Muscle of leg (tissue), 11 donors: ENCODE results near the gene HDAC9. TPM values are rescaled to one million over a fixed set of nuclear protein-coding genes. Genes with fewer than 3 reads are reported as not detected.
A peak's percentile ranks its signal among the peaks of the same experiment; 100 is the strongest.

ENCODE experiments used
- DNase-seq: peaks from one replicate; pipeline ENCODE4 v3.0.0; 2013
- H3K27ac ChIP-seq: one replicate; pipeline ENCODE4 v1.5.1; 2013; ENCODE audit warnings: mild to moderate bottlenecking, low read length, control low read depth
- H3K27me3 ChIP-seq: one replicate; pipeline ENCODE4 v1.6.1; 2013; ENCODE audit warnings: low read length; ENCODE audit not compliant: control insufficient read depth, insufficient read depth
- H3K36me3 ChIP-seq: one replicate; pipeline ENCODE4 v1.6.1; 2013; ENCODE audit warnings: low read length; ENCODE audit not compliant: control insufficient read depth, insufficient read depth
- H3K4me1 ChIP-seq: one replicate; pipeline ENCODE4 v1.6.1; 2013; ENCODE audit warnings: low read length; ENCODE audit not compliant: control insufficient read depth, insufficient read depth
- H3K4me3 ChIP-seq: one replicate; pipeline ENCODE4 v1.5.1; 2013; ENCODE audit warnings: low read length, control low read depth
- H3K9me3 ChIP-seq: replicated peaks from 2 replicates; pipeline ENCODE4 v1.6.1; 2013; ENCODE audit warnings: low read depth, low read length; ENCODE audit not compliant: control insufficient read depth
- WGBS: methylation state at CpG from one replicate; pipeline ENCODE4 v1.1.5; 2013; ENCODE audit warnings: missing lambda C conversion rate; ENCODE audit not compliant: insufficient coverage; 5-methylcytosine and 5-hydroxymethylcytosine counted together
- polyA plus RNA-seq, 8 donors: library from polyadenylated mRNA; unstranded; fragments of 120-200 nt; gene quantifications; one replicate each; pipeline versions ENCODE4 v1.2.1 to v1.2.3, GENCODE V29; 2013; ENCODE audit warnings: inconsistent platforms in 1 of 8, low replicate concordance in 1 of 8; ENCODE audit not compliant: insufficient read length in 8 of 8, insufficient read depth in 1 of 8
- total RNA-seq: library from RNA; stranded (reverse); fragments of 120-200 nt; gene quantifications from one replicate; pipeline ENCODE4 v1.2.4, GENCODE V29; 2013

HDAC9 gene
- total and polyA plus RNA-seq, 9 donors, result 11.9 to 38.2 (median 21.2) TPM

- Histone ChIP-seq H3K9me3 (no peaks in the 10 kb centered on the region), H3K36me3 (no peaks in the 10 kb centered on the region), H3K4me3 (no peak overlapping the region), H3K27me3 (no peaks in the 10 kb centered on the region), H3K4me1 (no peaks in the 10 kb centered on the region), H3K27ac (no peak overlapping the region)
- DNase-seq, result no peak
- WGBS, result no CpG with 5 or more reads among the region's 8 CpGs
Observed at GRCh38 chr7:18552943-18553604, 57.5 kb downstream of the HDAC9 start.

- Histone ChIP-seq H3K9me3 (no peaks in the 10 kb centered on the region), H3K4me1 (no peaks in the 10 kb centered on the region), H3K4me3 (no peak overlapping the region), H3K27ac (no peak overlapping the region), H3K36me3 (no peaks in the 10 kb centered on the region), H3K27me3 (no peaks in the 10 kb centered on the region)
- no peak for DNase-seq
- WGBS, result 0% methylated on average over 1 of the region's 3 CpGs
Observed at GRCh38 chr7:18553605-18554003, 58.1 kb downstream of the HDAC9 start.

GRCh38 chr7:18555120-18555519 lies 59.6 kb downstream of the HDAC9 start:
- peak; percentile 47 for DNase-seq
- Histone ChIP-seq H3K27me3 (no peaks in the 10 kb centered on the region), H3K4me1 (no peaks in the 10 kb centered on the region), H3K4me3 (no peak overlapping the region), H3K27ac (no peak overlapping the region), H3K36me3 (no peaks in the 10 kb centered on the region), H3K9me3 (no peaks in the 10 kb centered on the region)
- WGBS, result no CpG with 5 or more reads among the region's 1 CpG

- H3K36me3 ChIP-seq, result no peaks in the 10 kb centered on the region
- H3K4me1 ChIP-seq, result no peaks in the 10 kb centered on the region
- no peaks in the 10 kb centered on the region for H3K9me3 ChIP-seq
- no peak overlapping the region for H3K4me3 ChIP-seq
- no CpG with 5 or more reads among the region's 1 CpG for WGBS
- H3K27me3 ChIP-seq, result no peaks in the 10 kb centered on the region
- no peak for DNase-seq
- H3K27ac ChIP-seq, result no peak overlapping the region
Observed at GRCh38 chr7:18555968-18556367, 60.4 kb downstream of the HDAC9 start.

GRCh38 chr7:18558503-18558902 lies 63.0 kb downstream of the HDAC9 start:
- Histone ChIP-seq H3K4me3 (no peak overlapping the region), H3K36me3 (no peaks in the 10 kb centered on the region), H3K9me3 (no peaks in the 10 kb centered on the region), H3K4me1 (no peaks in the 10 kb centered on the region), H3K27me3 (no peaks in the 10 kb centered on the region), H3K27ac (no peak overlapping the region)
- 97% methylated on average over 3 of the region's 3 CpGs for WGBS
- no peak for DNase-seq

- H3K27me3 ChIP-seq, result no peaks in the 10 kb centered on the region
- H3K9me3 ChIP-seq, result no peaks in the 10 kb centered on the region
- no peaks in the 10 kb centered on the region for H3K36me3 ChIP-seq
- no peak overlapping the region for H3K4me3 ChIP-seq
- no peak for DNase-seq
- 83% methylated on average over 2 of the region's 3 CpGs for WGBS
- no peaks in the 10 kb centered on the region for H3K4me1 ChIP-seq
- no peak overlapping the region for H3K27ac ChIP-seq
Observed at GRCh38 chr7:18558910-18559309, 63.4 kb downstream of the HDAC9 start.

GRCh38 chr7:18559756-18560155 lies 64.2 kb downstream of the HDAC9 start:
- Histone ChIP-seq H3K4me3 (no peak overlapping the region), H3K27me3 (no peaks in the 10 kb centered on the region), H3K9me3 (no peaks in the 10 kb centered on the region), H3K36me3 (no peaks in the 10 kb centered on the region), H3K27ac (no peak overlapping the region), H3K4me1 (no peaks in the 10 kb centered on the region)
- DNase-seq, result no peak

- Histone ChIP-seq H3K4me3 (no peak overlapping the region), H3K27me3 (no peaks in the 10 kb centered on the region), H3K36me3 (no peaks in the 10 kb centered on the region), H3K27ac (no peak overlapping the region), H3K9me3 (no peaks in the 10 kb centered on the region), H3K4me1 (no peaks in the 10 kb centered on the region)
- WGBS, result 90% methylated on average over 2 of the region's 5 CpGs
- no peak for DNase-seq
Observed at GRCh38 chr7:18564779-18565178, 69.2 kb downstream of the HDAC9 start.

GRCh38 chr7:18565337-18565736 lies 69.8 kb downstream of the HDAC9 start:
- no peak overlapping the region for H3K27ac ChIP-seq
- H3K4me3 ChIP-seq, result no peak overlapping the region
- DNase-seq, result peak; percentile 56
- H3K36me3 ChIP-seq, result no peaks in the 10 kb centered on the region
- H3K9me3 ChIP-seq, result no peaks in the 10 kb centered on the region
- no peaks in the 10 kb centered on the region for H3K4me1 ChIP-seq
- H3K27me3 ChIP-seq, result no peaks in the 10 kb centered on the region

GRCh38 chr7:18566205-18566604 lies 70.7 kb downstream of the HDAC9 start:
- H3K4me3 ChIP-seq, result no peak overlapping the region
- H3K9me3 ChIP-seq, result no peaks in the 10 kb centered on the region
- no peak overlapping the region for H3K27ac ChIP-seq
- H3K27me3 ChIP-seq, result no peaks in the 10 kb centered on the region
- no CpG with 5 or more reads among the region's 1 CpG for whole genome bisulfite sequencing
- no peak for DNase-seq
- no peaks in the 10 kb centered on the region for H3K36me3 ChIP-seq
- no peaks in the 10 kb centered on the region for H3K4me1 ChIP-seq

- Histone ChIP-seq H3K4me3 (no peak overlapping the region), H3K4me1 (no peaks in the 10 kb centered on the region), H3K27ac (no peak overlapping the region), H3K9me3 (no peaks in the 10 kb centered on the region), H3K27me3 (no peaks in the 10 kb centered on the region), H3K36me3 (no peaks in the 10 kb centered on the region)
- no peak for DNase-seq
- no CpG with 5 or more reads among the region's 7 CpGs for WGBS
Observed at GRCh38 chr7:18566829-18567228, 71.3 kb downstream of the HDAC9 start.
